HG02610 (cell line): ENCODE data around the gene MSI2.

Experiments used
- ATAC-seq: cut with Tn5 transposase; IDR thresholded peaks from one replicate; pipeline ENCODE4 v1.9.1; 2021; ENCODE audit warnings: mild to moderate bottlenecking, moderate library complexity; ENCODE audit not compliant: unreplicated experiment

The MSI2 gene

GRCh38 chr17:57544834-57545463 is 288.6 kb downstream of the MSI2 start:
- no peak for ATAC-seq

GRCh38 chr17:57545731-57546342 is 289.5 kb downstream of the MSI2 start:
- no peak for ATAC-seq

- ATAC-seq: no peak
These were observed 292.4 kb downstream of the MSI2 start for GRCh38 chr17:57548421-57549410.

GRCh38 chr17:57549468-57549867 is 293.1 kb downstream of the MSI2 start:
- ATAC-seq: no peak

GRCh38 chr17:57550016-57550415 is 293.7 kb downstream of the MSI2 start:
- no peak for ATAC-seq

GRCh38 chr17:57550668-57551315 is 294.5 kb downstream of the MSI2 start:
- no peak for ATAC-seq

- ATAC-seq: peak; percentile 47
These were observed 295.2 kb downstream of the MSI2 start for GRCh38 chr17:57551321-57552079.

- ATAC-seq: peak; percentile 44
These were observed 295.8 kb downstream of the MSI2 start for GRCh38 chr17:57552114-57552624.

GRCh38 chr17:57553526-57553925 is 297.2 kb downstream of the MSI2 start:
- no peak for ATAC-seq

GRCh38 chr17:57553991-57554825 is 297.9 kb downstream of the MSI2 start:
- ATAC-seq: no peak

GRCh38 chr17:57554826-57555635 is 298.7 kb downstream of the MSI2 start:
- ATAC-seq: no peak

- no peak for ATAC-seq
These were observed 299.4 kb downstream of the MSI2 start for GRCh38 chr17:57555636-57556175.

GRCh38 chr17:57556320-57556719 is 300.0 kb downstream of the MSI2 start:
- ATAC-seq: no peak

GRCh38 chr17:57556977-57557376 is 300.7 kb downstream of the MSI2 start:
- ATAC-seq: no peak

- no peak for ATAC-seq
These were observed 301.1 kb downstream of the MSI2 start for GRCh38 chr17:57557416-57557815.

GRCh38 chr17:57557834-57558681 is 301.7 kb downstream of the MSI2 start:
- no peak for ATAC-seq

GRCh38 chr17:57559226-57559625 is 302.9 kb downstream of the MSI2 start:
- ATAC-seq: no peak
